GM18951 (cell line): Measurements from ENCODE around the gene MT1H.

Source experiments
- POLR2A ChIP-seq: IDR thresholded peaks from 4 replicates; pipeline ENCODE4 v1.6.1; 2011; ENCODE audit warnings: mild to moderate bottlenecking; ENCODE audit not compliant: insufficient read length, insufficient read depth; ENCODE audit errors: extremely low read depth
- in situ Hi-C: fragments of 300-500 bp; cut with MboI; formaldehyde crosslinking; loops from one replicate; pipeline ENCODE4 v1.12.0; 2022; ENCODE audit warnings: low sequenced_read_pairs, mixed read lengths, inconsistent platforms; ENCODE audit not compliant: unreplicated experiment

Gene MT1H

GRCh38 chr16:56690420-56691122 is 21.0 kb downstream of the MT1H start:
- TF ChIP-seq POLR2A, result no peak
- in situ Hi-C loops, result no loop called here

- in situ Hi-C loops, result no loop called here
- TF ChIP-seq POLR2A, result no peak
Measured at GRCh38 chr16:56691885-56692284, 22.3 kb downstream of the MT1H start.

GRCh38 chr16:56695246-56695645 is 25.6 kb downstream of the MT1H start:
- no peak for TF ChIP-seq POLR2A
- in situ Hi-C loops, result loop anchor here (5.0 kb wide), 1 partner anchor 118 kb away; no protein-coding TSS in a partner anchor

GRCh38 chr16:56697456-56698155 is 28.0 kb downstream of the MT1H start:
- TF ChIP-seq POLR2A, result no peak
- in situ Hi-C loops, result loop anchor here (5.0 kb wide), 1 partner anchor 120 kb away; no protein-coding TSS in a partner anchor

- TF ChIP-seq POLR2A, result no peak
- in situ Hi-C loops, result no loop called here
Measured at GRCh38 chr16:56700195-56700594, 30.6 kb downstream of the MT1H start.

GRCh38 chr16:56700631-56701030 is 31.0 kb downstream of the MT1H start:
- TF ChIP-seq POLR2A, result no peak
- in situ Hi-C loops, result no loop called here

GRCh38 chr16:56701534-56701933 is 31.9 kb downstream of the MT1H start:
- TF ChIP-seq POLR2A, result no peak
- in situ Hi-C loops, result no loop called here

GRCh38 chr16:56702836-56703235 is 33.2 kb downstream of the MT1H start:
- in situ Hi-C loops, result no loop called here
- TF ChIP-seq POLR2A, result no peak

GRCh38 chr16:56708525-56709442 is 39.2 kb downstream of the MT1H start:
- in situ Hi-C loops, result no loop called here
- TF ChIP-seq POLR2A, result no peak

- TF ChIP-seq POLR2A, result no peak
- in situ Hi-C loops, result no loop called here
Measured at GRCh38 chr16:56709443-56710040, 39.9 kb downstream of the MT1H start.

GRCh38 chr16:56710181-56710737 is 40.6 kb downstream of the MT1H start:
- in situ Hi-C loops, result no loop called here
- no peak for TF ChIP-seq POLR2A

GRCh38 chr16:56711862-56712261 is 42.2 kb downstream of the MT1H start:
- TF ChIP-seq POLR2A, result no peak
- in situ Hi-C loops, result no loop called here
